ENCODE measurements around the gene OLA1. TPM values are rescaled to one million over a fixed set of nuclear protein-coding genes. Genes with fewer than 3 reads are reported as not detected.

The OLA1 gene
- total and polyA plus RNA-seq, 2 of the 4 experiments (the other 2 are of a cell fraction), result 54.7 to 71.2 TPM

DNA sequence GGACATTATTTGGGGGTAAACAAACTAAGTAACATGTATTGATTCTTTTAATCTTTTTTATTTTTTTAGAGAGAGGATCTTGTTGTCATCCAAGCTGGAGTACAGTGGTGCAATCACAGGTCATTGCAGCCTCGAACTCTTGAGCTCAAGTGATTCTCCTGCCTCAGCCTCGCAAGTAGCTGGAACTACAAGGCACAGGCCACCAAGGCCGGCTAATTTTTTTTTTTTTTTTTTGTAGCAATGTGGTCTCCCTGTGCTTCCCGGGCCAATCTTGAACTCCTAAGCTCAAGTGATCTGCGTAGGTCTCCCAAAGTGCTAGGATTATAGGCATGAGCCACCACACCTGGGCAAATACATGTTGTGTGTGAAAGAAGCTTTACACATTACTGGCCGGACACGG is 29.6 kb downstream of the OLA1 start:
- H4K91ac ChIP-seq (ENCODE audit: insufficient read depth, low read depth, low read length), result no peak overlapping the region
- no peak overlapping the region for H4K8ac ChIP-seq (ENCODE audit: low read depth in 2 of 2, low read length in 2 of 2)
- H3K4me1 ChIP-seq (ENCODE audit: control insufficient read depth, insufficient read depth, low read length), result no peaks in the 10 kb centered on the region
- no peak overlapping the region for H2AK9ac ChIP-seq (replicated peaks; ENCODE audit: low read depth, low read length, poor library complexity)
- 0 out of 2 replicates have a peak, but pooled peaks cover 4% of the 10 kb centered on the region for H3K9me1 ChIP-seq (ENCODE audit: insufficient read depth, low read length)
- no peak for ATAC-seq (ENCODE audit: low read depth)
- no peak overlapping the region for H4K5ac ChIP-seq (ENCODE audit: low read depth, low read length)
- H2AK5ac ChIP-seq (ENCODE audit: low read depth, low read length), result no peak overlapping the region
- BruUV-seq (replicated peaks), result no TSS peak
- no peak overlapping the region for H3K4me2 ChIP-seq (ENCODE audit: low read depth, low read length)
- dilution Hi-C loops (cut with HindIII; ENCODE audit: low sequenced_read_pairs, unreplicated experiment) (no loop called here), in situ Hi-C loops (cut with MboI; ENCODE audit: low sequenced_read_pairs) (no loop called here), intact Hi-C loops (cut with micrococcal nuclease) (no loop called here)
- H3K79me1 ChIP-seq (ENCODE audit: low read depth in 1 of 2, low read length in 2 of 2), result peaks cover 18 to 26% of the 10 kb centered on the region in 2 experiments; a peak in 3 of 4 replicates
- H2BK20ac ChIP-seq (ENCODE audit: low read depth, low read length), result no peak overlapping the region
- H3K23ac ChIP-seq (ENCODE audit: low read depth, low read length), result no peak overlapping the region
- no peak overlapping the region for H3K4ac ChIP-seq (ENCODE audit: low read depth, low read length)
- H3K14ac ChIP-seq (replicated peaks; ENCODE audit: low read depth, low read length), result no peak overlapping the region
- H2BK5ac ChIP-seq (ENCODE audit: low read depth, low read length, poor library complexity, severe bottlenecking), result no peak overlapping the region
- no peak overlapping the region for H2BK15ac ChIP-seq (ENCODE audit: low read depth, low read length)
- no peaks in the 10 kb centered on the region for H3K27me3 ChIP-seq (ENCODE audit: control insufficient read depth, insufficient read depth, low read length)
- no peak overlapping the region for H3K18ac ChIP-seq (ENCODE audit: low read depth, low read length)
- no peaks in the 10 kb centered on the region for H3K9me3 ChIP-seq (ENCODE audit: control insufficient read depth, insufficient read depth, low read length)
- ChIA-PET POLR2A (ENCODE audit: unreplicated experiment) (no interaction called here), CTCF (no interaction called here)
- WGBS, 2 experiments (ENCODE audit: extremely low coverage in 2 of 2, insufficient read length in 1 of 2), result no CpG with 5 or more reads among the region's 7 CpGs
- H3K27ac ChIP-seq (ENCODE audit: insufficient read depth, low read length), result no peak overlapping the region
- no peak overlapping the region for H2BK120ac ChIP-seq (ENCODE audit: low read depth, low read length)
- no peak for DNase-seq
- TF ChIP-seq MXI1 (IDR thresholded peaks at IDR 0.05; ENCODE audit: borderline replicate concordance, low read depth, low read length) (no peak), RCOR1 (IDR thresholded peaks at IDR 0.05; ENCODE audit: insufficient replicate concordance, low read length) (no peak), POLR2A (IDR thresholded peaks at IDR 0.05; ENCODE audit: low read depth, low read length) (no peak), RFX5 (IDR thresholded peaks at IDR 0.05; ENCODE audit: low read depth, low read length) (no peak), FOS (IDR thresholded peaks at IDR 0.05; ENCODE audit: low read depth, low read length) (no peak), SMC3 (IDR thresholded peaks at IDR 0.05; ENCODE audit: low read depth, low read length) (no peak), NFE2L2 (IDR thresholded peaks at IDR 0.05; ENCODE audit: low read depth, low read length) (no peak), MAFK (IDR thresholded peaks at IDR 0.05; ENCODE audit: low read depth, low read length) (no peak), BHLHE40 (IDR thresholded peaks at IDR 0.05; ENCODE audit: low read depth, low read length) (no peak)
- TF ChIP-seq, protein P1, sequence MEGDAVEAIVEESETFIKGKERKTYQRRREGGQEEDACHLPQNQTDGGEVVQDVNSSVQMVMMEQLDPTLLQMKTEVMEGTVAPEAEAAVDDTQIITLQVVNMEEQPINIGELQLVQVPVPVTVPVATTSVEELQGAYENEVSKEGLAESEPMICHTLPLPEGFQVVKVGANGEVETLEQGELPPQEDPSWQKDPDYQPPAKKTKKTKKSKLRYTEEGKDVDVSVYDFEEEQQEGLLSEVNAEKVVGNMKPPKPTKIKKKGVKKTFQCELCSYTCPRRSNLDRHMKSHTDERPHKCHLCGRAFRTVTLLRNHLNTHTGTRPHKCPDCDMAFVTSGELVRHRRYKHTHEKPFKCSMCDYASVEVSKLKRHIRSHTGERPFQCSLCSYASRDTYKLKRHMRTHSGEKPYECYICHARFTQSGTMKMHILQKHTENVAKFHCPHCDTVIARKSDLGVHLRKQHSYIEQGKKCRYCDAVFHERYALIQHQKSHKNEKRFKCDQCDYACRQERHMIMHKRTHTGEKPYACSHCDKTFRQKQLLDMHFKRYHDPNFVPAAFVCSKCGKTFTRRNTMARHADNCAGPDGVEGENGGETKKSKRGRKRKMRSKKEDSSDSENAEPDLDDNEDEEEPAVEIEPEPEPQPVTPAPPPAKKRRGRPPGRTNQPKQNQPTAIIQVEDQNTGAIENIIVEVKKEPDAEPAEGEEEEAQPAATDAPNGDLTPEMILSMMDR (conservative IDR thresholded peaks at IDR 0.05; ENCODE audit: low read depth, low read length), result no peak
- TF ChIP-seq, protein P2, sequence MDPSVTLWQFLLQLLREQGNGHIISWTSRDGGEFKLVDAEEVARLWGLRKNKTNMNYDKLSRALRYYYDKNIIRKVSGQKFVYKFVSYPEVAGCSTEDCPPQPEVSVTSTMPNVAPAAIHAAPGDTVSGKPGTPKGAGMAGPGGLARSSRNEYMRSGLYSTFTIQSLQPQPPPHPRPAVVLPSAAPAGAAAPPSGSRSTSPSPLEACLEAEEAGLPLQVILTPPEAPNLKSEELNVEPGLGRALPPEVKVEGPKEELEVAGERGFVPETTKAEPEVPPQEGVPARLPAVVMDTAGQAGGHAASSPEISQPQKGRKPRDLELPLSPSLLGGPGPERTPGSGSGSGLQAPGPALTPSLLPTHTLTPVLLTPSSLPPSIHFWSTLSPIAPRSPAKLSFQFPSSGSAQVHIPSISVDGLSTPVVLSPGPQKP (IDR thresholded peaks at IDR 0.05; ENCODE audit: borderline replicate concordance, low read depth, low read length), result no peak
- no peak overlapping the region for H3K56ac ChIP-seq (ENCODE audit: extremely low read depth, insufficient read depth, low read length)
- no peaks in the 10 kb centered on the region; the same call in 1 of the 2 replicates for H3K36me3 ChIP-seq (ENCODE audit: control insufficient read depth, insufficient read depth, low read length)
- H3K4me3 ChIP-seq (ENCODE audit: insufficient read depth, low read depth, low read length), result no peak overlapping the region
- H2AFZ ChIP-seq (replicated peaks; ENCODE audit: low read length, poor library complexity), result no peak overlapping the region
- peaks cover 5% of the 10 kb centered on the region; the same call in 1 of the 2 replicates for H4K20me1 ChIP-seq (ENCODE audit: insufficient read depth, low read length)
- H3K9ac ChIP-seq (ENCODE audit: low read depth, low read length), result no peak overlapping the region

Measured in IMR-90 (cell line).